Peyer's patch (tissue), 4 donors: ENCODE data around the gene ZNF750.

Experiments used
- POLR2A ChIP-seq, 2 donors: fragments of 450-650 bp; IDR thresholded peaks; one replicate each; pipeline ENCODE4 v1.5.1; 2017; ENCODE audit warnings: antibody characterized with exemption in 2 of 2, mild to moderate bottlenecking in 2 of 2, moderate library complexity in 2 of 2
- TF ChIP-seq, protein P1 (sequence below), 6 experiments: fragments of 450-650 bp in 4 of 6; fragments of 200-600 bp in 2 of 6; sonication (generic) in 1 of 6; IDR thresholded peaks; one replicate each; pipeline ENCODE4 v1.5.1; 2017 to 2019; ENCODE audit warnings: antibody characterized with exemption in 6 of 6, mild to moderate bottlenecking in 3 of 6, moderate library complexity in 1 of 6

DNA sequence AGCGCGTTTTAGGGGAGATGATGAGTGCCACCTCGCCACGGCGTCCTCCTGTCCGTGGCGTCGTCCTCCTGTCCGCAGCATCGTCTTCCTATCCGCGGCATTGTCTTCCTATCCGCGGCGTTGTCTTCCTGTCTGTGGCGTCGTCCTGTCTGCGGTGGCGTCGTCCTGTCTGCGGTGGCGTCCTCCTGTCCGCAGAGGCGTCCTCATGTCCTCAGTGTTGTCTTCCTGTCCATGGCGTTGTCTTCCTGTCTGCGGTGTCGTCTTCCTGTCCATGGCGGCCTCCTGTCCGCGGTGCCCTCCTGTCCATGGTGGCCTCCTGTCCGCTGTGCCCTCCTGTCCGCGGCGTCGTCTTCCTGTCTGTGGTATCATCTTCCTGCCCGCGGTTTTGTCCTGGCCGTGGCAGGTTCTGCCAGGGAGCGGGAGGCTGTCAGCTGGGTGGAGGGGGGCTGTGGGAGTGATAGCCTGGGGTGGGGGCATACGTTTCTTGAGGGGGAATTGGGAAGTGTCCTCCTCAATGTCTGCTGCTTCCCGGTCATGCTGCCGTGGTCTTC lies 57.1 kb downstream of the ZNF750 start:
- TF ChIP-seq, protein P1, sequence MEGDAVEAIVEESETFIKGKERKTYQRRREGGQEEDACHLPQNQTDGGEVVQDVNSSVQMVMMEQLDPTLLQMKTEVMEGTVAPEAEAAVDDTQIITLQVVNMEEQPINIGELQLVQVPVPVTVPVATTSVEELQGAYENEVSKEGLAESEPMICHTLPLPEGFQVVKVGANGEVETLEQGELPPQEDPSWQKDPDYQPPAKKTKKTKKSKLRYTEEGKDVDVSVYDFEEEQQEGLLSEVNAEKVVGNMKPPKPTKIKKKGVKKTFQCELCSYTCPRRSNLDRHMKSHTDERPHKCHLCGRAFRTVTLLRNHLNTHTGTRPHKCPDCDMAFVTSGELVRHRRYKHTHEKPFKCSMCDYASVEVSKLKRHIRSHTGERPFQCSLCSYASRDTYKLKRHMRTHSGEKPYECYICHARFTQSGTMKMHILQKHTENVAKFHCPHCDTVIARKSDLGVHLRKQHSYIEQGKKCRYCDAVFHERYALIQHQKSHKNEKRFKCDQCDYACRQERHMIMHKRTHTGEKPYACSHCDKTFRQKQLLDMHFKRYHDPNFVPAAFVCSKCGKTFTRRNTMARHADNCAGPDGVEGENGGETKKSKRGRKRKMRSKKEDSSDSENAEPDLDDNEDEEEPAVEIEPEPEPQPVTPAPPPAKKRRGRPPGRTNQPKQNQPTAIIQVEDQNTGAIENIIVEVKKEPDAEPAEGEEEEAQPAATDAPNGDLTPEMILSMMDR (IDR thresholded peaks at IDR 0.05), result no peak
- no peak for TF ChIP-seq POLR2A (IDR thresholded peaks at IDR 0.05)
